HCT116 (cell line): ENCODE data around the gene STX1B. TPM values are rescaled to one million over a fixed set of nuclear protein-coding genes. Genes with fewer than 3 reads are reported as not detected.

Source experiments
- ATAC-seq: fragments of 200-7000 bp; cut with Tn5 transposase; 2 replicates; pipeline ENCODE4 v1.9.1; 2020; ENCODE audit warnings: mild to moderate bottlenecking, moderate library complexity
- BruUV-seq: library from RNA; stranded (reverse); fragments of 400-500 nt; replicated peaks from 2 replicates; lab custom pipeline; 2021; lab: Mats Ljungman, UMichigan
- CTCF ChIA-PET: fragments of 300-600 bp; sonication (Branson Sonifier 250); formaldehyde crosslinking; loops from one replicate; lab custom pipeline; 2021; ENCODE audit warnings: antibody characterized with exemption; lab: Charles Lee
- POLR2A ChIA-PET: fragments of 300-600, 350-600 bp; sonication (Branson Sonifier 250); formaldehyde crosslinking; loops from one replicate; lab custom pipeline; 2021; ENCODE audit warnings: antibody characterized with exemption; lab: Charles Lee
- RAD21 ChIA-PET, 2 experiments: fragments of 300-600 bp; sonication (Branson Sonifier 250); formaldehyde crosslinking; loops; one replicate each; lab custom pipeline; 2023; ENCODE audit warnings: low total read pairs in 2 of 2; ENCODE audit not compliant: uncharacterized antibody in 2 of 2, unreplicated experiment in 2 of 2, low non-redundant PET in 1 of 2; lab: Charles Lee
- DNase-seq: peaks from one replicate; pipeline ENCODE4 v3.0.0-alpha.2; 2010; ENCODE audit warnings: low read depth, low spot score
- H2AFZ ChIP-seq: fragments of 200-600 bp; shearing (Covaris generic), sonication (generic); 2 replicates; pipeline ENCODE4 v1.6.1; 2017; ENCODE audit warnings: low read depth, mixed run types, mixed read lengths, antibody characterized with exemption, low read length; ENCODE audit not compliant: poor library complexity, severe bottlenecking
- H3K27ac ChIP-seq: 2 replicates; pipeline ENCODE4 v1.5.1; 2012; ENCODE audit warnings: low read depth, low read length
- H3K27me3 ChIP-seq: fragments of 200-600 bp; sonication (generic); 2 replicates; pipeline ENCODE4 v1.6.1; 2016; ENCODE audit warnings: mixed run types, low read length, mixed read lengths; ENCODE audit not compliant: insufficient read depth
- H3K36me3 ChIP-seq, 2 experiments: fragments of 200-500 bp in 1 of 2; fragments of 200-600 bp in 1 of 2; sonication (Bioruptor generic) in 1 of 2; sonication (generic) in 1 of 2; 2 replicates each; pipeline versions ENCODE4 v1.5.1 to v1.6.1; 2014 to 2016; ENCODE audit warnings: low read length in 2 of 2, inconsistent platforms in 1 of 2, mixed read lengths in 1 of 2, mixed run types in 1 of 2; ENCODE audit not compliant: insufficient read depth in 2 of 2, control insufficient read depth in 1 of 2
- H3K4me1 ChIP-seq, 2 experiments: fragments of 200-600 bp in 1 of 2; sonication (generic) in 1 of 2; 2 replicates each; pipeline versions ENCODE4 v1.5.1 to v1.6.1; 2012 to 2017; ENCODE audit warnings: low read length in 2 of 2, inconsistent platforms in 1 of 2, mild to moderate bottlenecking in 1 of 2, mixed read lengths in 1 of 2, mixed run types in 1 of 2, moderate library complexity in 1 of 2; ENCODE audit not compliant: insufficient read depth in 2 of 2, control insufficient read depth in 1 of 2
- H3K4me2 ChIP-seq: fragments of 200-600 bp; sonication (generic); 2 replicates; pipeline ENCODE4 v1.6.1; 2017; ENCODE audit warnings: mixed run types, low read length, mixed read lengths
- H3K4me3 ChIP-seq, 2 experiments: fragments of 200-600 bp in 1 of 2; sonication (generic) in 1 of 2; replicated peaks in 1 of 2; 2 replicates each; pipeline ENCODE4 v1.5.1; 2011 to 2016; ENCODE audit warnings: low read length in 2 of 2, control low read depth in 1 of 2, low read depth in 1 of 2, mild to moderate bottlenecking in 1 of 2, mixed read lengths in 1 of 2, mixed run types in 1 of 2
- H3K79me2 ChIP-seq: fragments of 200-600 bp; sonication (generic); 2 replicates; pipeline ENCODE4 v1.6.1; 2017; ENCODE audit warnings: mild to moderate bottlenecking, mixed run types, low read length, moderate library complexity, mixed read lengths; ENCODE audit not compliant: insufficient read depth
- H3K9ac ChIP-seq: fragments of 200-600 bp; sonication (generic); 2 replicates; pipeline ENCODE4 v1.6.1; 2016; ENCODE audit warnings: low read length, mixed read lengths
- H3K9me2 ChIP-seq: fragments of 200-600 bp; sonication (generic), shearing (Covaris generic); 2 replicates; pipeline ENCODE4 v1.6.1; 2017; ENCODE audit warnings: mixed run types, mild to moderate bottlenecking, moderate library complexity; ENCODE audit not compliant: insufficient read depth
- H3K9me3 ChIP-seq, 2 experiments: fragments of 200-500 bp in 1 of 2; fragments of 200-600 bp in 1 of 2; sonication (Bioruptor generic) in 1 of 2; sonication (generic) in 1 of 2; 2 replicates each; pipeline ENCODE4 v1.6.1; 2014 to 2017; ENCODE audit warnings: low read length in 2 of 2, mixed read lengths in 2 of 2, inconsistent platforms in 1 of 2, low read depth in 1 of 2, mild to moderate bottlenecking in 1 of 2, mixed run types in 1 of 2, moderate library complexity in 1 of 2; ENCODE audit not compliant: control insufficient read depth in 1 of 2, insufficient read depth in 1 of 2
- H4K20me1 ChIP-seq: fragments of 200-600 bp; sonication (generic), shearing (Covaris generic); 2 replicates; pipeline ENCODE4 v1.6.1; 2017; ENCODE audit warnings: mixed run types, mild to moderate bottlenecking, moderate library complexity; ENCODE audit not compliant: insufficient read depth
- EGR1 ChIP-seq: IDR thresholded peaks from 2 replicates; pipeline ENCODE4 v1.6.1; 2012; ENCODE audit warnings: low read depth
- EZH2phosphoT487 ChIP-seq: fragments of 200-600 bp; IDR thresholded peaks from 2 replicates; pipeline ENCODE4 v1.6.1; 2018; ENCODE audit warnings: antibody characterized with exemption, borderline replicate concordance
- JUND ChIP-seq: IDR thresholded peaks from 2 replicates; pipeline ENCODE4 v1.6.1; 2012
- REST ChIP-seq: IDR thresholded peaks from 2 replicates; pipeline ENCODE4 v1.6.1; 2012; ENCODE audit warnings: low read depth
- ZFX ChIP-seq: fragments of 450-650 bp; IDR thresholded peaks from 2 replicates; pipeline ENCODE4 v1.6.1; 2017
- intact Hi-C: fragments of 100-400 bp; cut with micrococcal nuclease; formaldehyde crosslinking; loops from 2 replicates; pipeline ENCODE4 v1.10.0; 2022
- total RNA-seq: library from RNA; stranded (reverse); gene quantifications from one replicate; pipeline ENCODE4 v1.2.1, GENCODE V29; 2021; ENCODE audit not compliant: unreplicated experiment

STX1B gene
- total RNA-seq, 1 experiment from 2014 or later, result 1.6 TPM

- H3K9ac ChIP-seq, result no peak overlapping the region
- intact Hi-C loops, result loop anchor here (10.0 kb wide), 1 partner anchor 714 kb away; no protein-coding TSS in a partner anchor
- TF ChIP-seq JUND (no peak), EZH2phosphoT487 (no peak)
- peaks cover 10 to 24% of the 10 kb centered on the region in 2 experiments; a peak in 3 of 4 replicates for H3K36me3 ChIP-seq
- no peaks in the 10 kb centered on the region for H3K27me3 ChIP-seq
- ChIA-PET POLR2A (no interaction called here), RAD21 (no interaction called here), CTCF (no interaction called here)
- H3K4me1 ChIP-seq, result peaks cover 0 to 8% of the 10 kb centered on the region in 2 experiments; a peak in 3 of 4 replicates
- no peaks in the 10 kb centered on the region for H4K20me1 ChIP-seq
- H3K27ac ChIP-seq, result no peak overlapping the region
- no peaks in the 10 kb centered on the region for H3K9me2 ChIP-seq
- ATAC-seq (no peak), DNase-seq (no peak)
- no TSS peak for BruUV-seq
- H3K79me2 ChIP-seq, result peaks cover 3% of the 10 kb centered on the region; the same call in 1 of the 2 replicates
- no peak overlapping the region for H2AFZ ChIP-seq
- H3K4me3 ChIP-seq, result no peak overlapping the region
- H3K4me2 ChIP-seq, result no peak overlapping the region
- H3K9me3 ChIP-seq, result no peaks in the 10 kb centered on the region
Measured at GRCh38 chr16:30980434-30980833, 30.0 kb downstream of the STX1B start.

GRCh38 chr16:30980023-30980371 is 30.4 kb downstream of the STX1B start:
- DNase-seq (no peak), ATAC-seq (no peak)
- Histone ChIP-seq H4K20me1 (no peaks in the 10 kb centered on the region), H3K27me3 (no peaks in the 10 kb centered on the region), H3K9ac (no peak overlapping the region), H3K4me3 (no peak overlapping the region), H3K4me2 (no peak overlapping the region), H3K9me2 (no peaks in the 10 kb centered on the region), H2AFZ (no peak overlapping the region), H3K9me3 (no peaks in the 10 kb centered on the region), H3K27ac (no peak overlapping the region), H3K79me2 (peaks cover 3% of the 10 kb centered on the region; the same call in 1 of the 2 replicates), H3K36me3 (peaks cover 11 to 24% of the 10 kb centered on the region in 2 experiments; a peak in 3 of 4 replicates), H3K4me1 (peaks cover 0 to 4% of the 10 kb centered on the region in 2 experiments; a peak in 3 of 4 replicates)
- no peak for TF ChIP-seq EGR1
- TF ChIP-seq REST, result no peak
- TF ChIP-seq ZFX, result no peak
- ChIA-PET POLR2A (no interaction called here), CTCF (no interaction called here), RAD21 (no interaction called here)
- no TSS peak for BruUV-seq
- intact Hi-C loops, result loop anchor here (10.0 kb wide), 1 partner anchor 715 kb away; no protein-coding TSS in a partner anchor
